ENCODE measurements around the gene TIMELESS. TPM values are rescaled to one million over a fixed set of nuclear protein-coding genes. Genes with fewer than 3 reads are reported as not detected.

Gene TIMELESS
- total and polyA plus RNA-seq, 2 experiments from 2014 or later = 28.7 to 54.8 TPM

DNA sequence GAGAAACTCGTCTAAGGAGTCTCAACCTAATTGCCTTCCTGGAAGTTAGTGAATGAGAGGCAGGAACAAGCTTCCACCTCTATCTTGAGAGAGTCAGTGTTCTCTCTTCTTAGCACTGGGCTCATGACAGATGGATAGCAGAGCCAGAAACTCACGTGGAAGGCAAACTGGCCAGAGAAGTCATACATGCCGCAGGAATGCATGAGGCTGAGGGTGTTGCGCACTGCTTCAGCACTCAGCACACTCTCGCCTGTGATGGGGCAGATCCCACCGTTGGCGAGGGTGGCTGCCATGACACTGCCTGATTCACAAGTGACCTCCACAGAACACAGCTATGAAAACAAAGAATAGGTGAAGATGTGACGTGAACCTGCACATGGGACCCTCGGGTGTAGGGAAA is 25.2 kb upstream of the TIMELESS start:
- peaks cover 29% of the 10 kb centered on the region for H3K36me3 Mint-ChIP-seq (ENCODE audit: low read depth)

More for the DNA sequence above, 25.2 kb upstream of the TIMELESS start:
- Histone ChIP-seq H3F3A (replicated peaks; ENCODE audit: low read depth) (peaks cover 9% of the 10 kb centered on the region; the same call in 1 of the 2 replicates), H3K27ac (ENCODE audit: low read depth) (no peak overlapping the region), H3K4me2 (no peak overlapping the region), H3K4me1 (ENCODE audit: insufficient read depth) (no peaks in the 10 kb centered on the region; the same call in 1 of the 2 replicates), H3K27me3 (ENCODE audit: insufficient read depth) (no peaks in the 10 kb centered on the region), H4K20me1 (replicated peaks; ENCODE audit: insufficient read depth) (peaks cover 5% of the 10 kb centered on the region; the same call in 1 of the 2 replicates), H3K79me2 (replicated peaks; ENCODE audit: insufficient read depth) (peaks cover 7% of the 10 kb centered on the region), H3K36me3 (ENCODE audit: insufficient read depth) (peaks cover 10% of the 10 kb centered on the region), H2AFZ (no peak overlapping the region), H3K9me2 (ENCODE audit: insufficient read depth) (no peaks in the 10 kb centered on the region), H3K4me3 (no peak overlapping the region)
- TF ChIP-seq NANOG (IDR thresholded peaks at IDR 0.05; ENCODE audit: borderline replicate concordance) = no peak
- no peak for TF ChIP-seq ZNF114 (CRISPR knock-in tag; IDR thresholded peaks at IDR 0.05)
- TF ChIP-seq, protein P1, sequence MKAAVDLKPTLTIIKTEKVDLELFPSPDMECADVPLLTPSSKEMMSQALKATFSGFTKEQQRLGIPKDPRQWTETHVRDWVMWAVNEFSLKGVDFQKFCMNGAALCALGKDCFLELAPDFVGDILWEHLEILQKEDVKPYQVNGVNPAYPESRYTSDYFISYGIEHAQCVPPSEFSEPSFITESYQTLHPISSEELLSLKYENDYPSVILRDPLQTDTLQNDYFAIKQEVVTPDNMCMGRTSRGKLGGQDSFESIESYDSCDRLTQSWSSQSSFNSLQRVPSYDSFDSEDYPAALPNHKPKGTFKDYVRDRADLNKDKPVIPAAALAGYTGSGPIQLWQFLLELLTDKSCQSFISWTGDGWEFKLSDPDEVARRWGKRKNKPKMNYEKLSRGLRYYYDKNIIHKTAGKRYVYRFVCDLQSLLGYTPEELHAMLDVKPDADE (IDR thresholded peaks at IDR 0.05) = no peak
- no peak for TF ChIP-seq CREB1 (CRISPR knock-in tag; IDR thresholded peaks at IDR 0.05; ENCODE audit: low read depth)
- TF ChIP-seq ZNF331 (CRISPR knock-in tag; IDR thresholded peaks at IDR 0.05; ENCODE audit: low read depth) = no peak
- no peak for TF ChIP-seq POLR2AphosphoS5 (IDR thresholded peaks at IDR 0.05; ENCODE audit: low read depth)
- no peak for TF ChIP-seq EZH2 (IDR thresholded peaks at IDR 0.05; ENCODE audit: low read depth, unreplicated experiment)
- TF ChIP-seq, protein P2, sequence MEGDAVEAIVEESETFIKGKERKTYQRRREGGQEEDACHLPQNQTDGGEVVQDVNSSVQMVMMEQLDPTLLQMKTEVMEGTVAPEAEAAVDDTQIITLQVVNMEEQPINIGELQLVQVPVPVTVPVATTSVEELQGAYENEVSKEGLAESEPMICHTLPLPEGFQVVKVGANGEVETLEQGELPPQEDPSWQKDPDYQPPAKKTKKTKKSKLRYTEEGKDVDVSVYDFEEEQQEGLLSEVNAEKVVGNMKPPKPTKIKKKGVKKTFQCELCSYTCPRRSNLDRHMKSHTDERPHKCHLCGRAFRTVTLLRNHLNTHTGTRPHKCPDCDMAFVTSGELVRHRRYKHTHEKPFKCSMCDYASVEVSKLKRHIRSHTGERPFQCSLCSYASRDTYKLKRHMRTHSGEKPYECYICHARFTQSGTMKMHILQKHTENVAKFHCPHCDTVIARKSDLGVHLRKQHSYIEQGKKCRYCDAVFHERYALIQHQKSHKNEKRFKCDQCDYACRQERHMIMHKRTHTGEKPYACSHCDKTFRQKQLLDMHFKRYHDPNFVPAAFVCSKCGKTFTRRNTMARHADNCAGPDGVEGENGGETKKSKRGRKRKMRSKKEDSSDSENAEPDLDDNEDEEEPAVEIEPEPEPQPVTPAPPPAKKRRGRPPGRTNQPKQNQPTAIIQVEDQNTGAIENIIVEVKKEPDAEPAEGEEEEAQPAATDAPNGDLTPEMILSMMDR (conservative IDR thresholded peaks at IDR 0.05; ENCODE audit: low read depth in 2 of 2) = no peak
- no peak for TF ChIP-seq STAT1 (IDR thresholded peaks at IDR 0.05; ENCODE audit: unreplicated experiment)
- no peak for TF ChIP-seq EZH2phosphoT487 (IDR thresholded peaks at IDR 0.05; ENCODE audit: unreplicated experiment)
- TF ChIP-seq, protein P3, sequence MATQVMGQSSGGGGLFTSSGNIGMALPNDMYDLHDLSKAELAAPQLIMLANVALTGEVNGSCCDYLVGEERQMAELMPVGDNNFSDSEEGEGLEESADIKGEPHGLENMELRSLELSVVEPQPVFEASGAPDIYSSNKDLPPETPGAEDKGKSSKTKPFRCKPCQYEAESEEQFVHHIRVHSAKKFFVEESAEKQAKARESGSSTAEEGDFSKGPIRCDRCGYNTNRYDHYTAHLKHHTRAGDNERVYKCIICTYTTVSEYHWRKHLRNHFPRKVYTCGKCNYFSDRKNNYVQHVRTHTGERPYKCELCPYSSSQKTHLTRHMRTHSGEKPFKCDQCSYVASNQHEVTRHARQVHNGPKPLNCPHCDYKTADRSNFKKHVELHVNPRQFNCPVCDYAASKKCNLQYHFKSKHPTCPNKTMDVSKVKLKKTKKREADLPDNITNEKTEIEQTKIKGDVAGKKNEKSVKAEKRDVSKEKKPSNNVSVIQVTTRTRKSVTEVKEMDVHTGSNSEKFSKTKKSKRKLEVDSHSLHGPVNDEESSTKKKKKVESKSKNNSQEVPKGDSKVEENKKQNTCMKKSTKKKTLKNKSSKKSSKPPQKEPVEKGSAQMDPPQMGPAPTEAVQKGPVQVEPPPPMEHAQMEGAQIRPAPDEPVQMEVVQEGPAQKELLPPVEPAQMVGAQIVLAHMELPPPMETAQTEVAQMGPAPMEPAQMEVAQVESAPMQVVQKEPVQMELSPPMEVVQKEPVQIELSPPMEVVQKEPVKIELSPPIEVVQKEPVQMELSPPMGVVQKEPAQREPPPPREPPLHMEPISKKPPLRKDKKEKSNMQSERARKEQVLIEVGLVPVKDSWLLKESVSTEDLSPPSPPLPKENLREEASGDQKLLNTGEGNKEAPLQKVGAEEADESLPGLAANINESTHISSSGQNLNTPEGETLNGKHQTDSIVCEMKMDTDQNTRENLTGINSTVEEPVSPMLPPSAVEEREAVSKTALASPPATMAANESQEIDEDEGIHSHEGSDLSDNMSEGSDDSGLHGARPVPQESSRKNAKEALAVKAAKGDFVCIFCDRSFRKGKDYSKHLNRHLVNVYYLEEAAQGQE (IDR thresholded peaks at IDR 0.05; ENCODE audit: unreplicated experiment) = no peak
- TF ChIP-seq JUNB (IDR thresholded peaks at IDR 0.05; ENCODE audit: unreplicated experiment) = no peak
- TF ChIP-seq, protein P4, sequence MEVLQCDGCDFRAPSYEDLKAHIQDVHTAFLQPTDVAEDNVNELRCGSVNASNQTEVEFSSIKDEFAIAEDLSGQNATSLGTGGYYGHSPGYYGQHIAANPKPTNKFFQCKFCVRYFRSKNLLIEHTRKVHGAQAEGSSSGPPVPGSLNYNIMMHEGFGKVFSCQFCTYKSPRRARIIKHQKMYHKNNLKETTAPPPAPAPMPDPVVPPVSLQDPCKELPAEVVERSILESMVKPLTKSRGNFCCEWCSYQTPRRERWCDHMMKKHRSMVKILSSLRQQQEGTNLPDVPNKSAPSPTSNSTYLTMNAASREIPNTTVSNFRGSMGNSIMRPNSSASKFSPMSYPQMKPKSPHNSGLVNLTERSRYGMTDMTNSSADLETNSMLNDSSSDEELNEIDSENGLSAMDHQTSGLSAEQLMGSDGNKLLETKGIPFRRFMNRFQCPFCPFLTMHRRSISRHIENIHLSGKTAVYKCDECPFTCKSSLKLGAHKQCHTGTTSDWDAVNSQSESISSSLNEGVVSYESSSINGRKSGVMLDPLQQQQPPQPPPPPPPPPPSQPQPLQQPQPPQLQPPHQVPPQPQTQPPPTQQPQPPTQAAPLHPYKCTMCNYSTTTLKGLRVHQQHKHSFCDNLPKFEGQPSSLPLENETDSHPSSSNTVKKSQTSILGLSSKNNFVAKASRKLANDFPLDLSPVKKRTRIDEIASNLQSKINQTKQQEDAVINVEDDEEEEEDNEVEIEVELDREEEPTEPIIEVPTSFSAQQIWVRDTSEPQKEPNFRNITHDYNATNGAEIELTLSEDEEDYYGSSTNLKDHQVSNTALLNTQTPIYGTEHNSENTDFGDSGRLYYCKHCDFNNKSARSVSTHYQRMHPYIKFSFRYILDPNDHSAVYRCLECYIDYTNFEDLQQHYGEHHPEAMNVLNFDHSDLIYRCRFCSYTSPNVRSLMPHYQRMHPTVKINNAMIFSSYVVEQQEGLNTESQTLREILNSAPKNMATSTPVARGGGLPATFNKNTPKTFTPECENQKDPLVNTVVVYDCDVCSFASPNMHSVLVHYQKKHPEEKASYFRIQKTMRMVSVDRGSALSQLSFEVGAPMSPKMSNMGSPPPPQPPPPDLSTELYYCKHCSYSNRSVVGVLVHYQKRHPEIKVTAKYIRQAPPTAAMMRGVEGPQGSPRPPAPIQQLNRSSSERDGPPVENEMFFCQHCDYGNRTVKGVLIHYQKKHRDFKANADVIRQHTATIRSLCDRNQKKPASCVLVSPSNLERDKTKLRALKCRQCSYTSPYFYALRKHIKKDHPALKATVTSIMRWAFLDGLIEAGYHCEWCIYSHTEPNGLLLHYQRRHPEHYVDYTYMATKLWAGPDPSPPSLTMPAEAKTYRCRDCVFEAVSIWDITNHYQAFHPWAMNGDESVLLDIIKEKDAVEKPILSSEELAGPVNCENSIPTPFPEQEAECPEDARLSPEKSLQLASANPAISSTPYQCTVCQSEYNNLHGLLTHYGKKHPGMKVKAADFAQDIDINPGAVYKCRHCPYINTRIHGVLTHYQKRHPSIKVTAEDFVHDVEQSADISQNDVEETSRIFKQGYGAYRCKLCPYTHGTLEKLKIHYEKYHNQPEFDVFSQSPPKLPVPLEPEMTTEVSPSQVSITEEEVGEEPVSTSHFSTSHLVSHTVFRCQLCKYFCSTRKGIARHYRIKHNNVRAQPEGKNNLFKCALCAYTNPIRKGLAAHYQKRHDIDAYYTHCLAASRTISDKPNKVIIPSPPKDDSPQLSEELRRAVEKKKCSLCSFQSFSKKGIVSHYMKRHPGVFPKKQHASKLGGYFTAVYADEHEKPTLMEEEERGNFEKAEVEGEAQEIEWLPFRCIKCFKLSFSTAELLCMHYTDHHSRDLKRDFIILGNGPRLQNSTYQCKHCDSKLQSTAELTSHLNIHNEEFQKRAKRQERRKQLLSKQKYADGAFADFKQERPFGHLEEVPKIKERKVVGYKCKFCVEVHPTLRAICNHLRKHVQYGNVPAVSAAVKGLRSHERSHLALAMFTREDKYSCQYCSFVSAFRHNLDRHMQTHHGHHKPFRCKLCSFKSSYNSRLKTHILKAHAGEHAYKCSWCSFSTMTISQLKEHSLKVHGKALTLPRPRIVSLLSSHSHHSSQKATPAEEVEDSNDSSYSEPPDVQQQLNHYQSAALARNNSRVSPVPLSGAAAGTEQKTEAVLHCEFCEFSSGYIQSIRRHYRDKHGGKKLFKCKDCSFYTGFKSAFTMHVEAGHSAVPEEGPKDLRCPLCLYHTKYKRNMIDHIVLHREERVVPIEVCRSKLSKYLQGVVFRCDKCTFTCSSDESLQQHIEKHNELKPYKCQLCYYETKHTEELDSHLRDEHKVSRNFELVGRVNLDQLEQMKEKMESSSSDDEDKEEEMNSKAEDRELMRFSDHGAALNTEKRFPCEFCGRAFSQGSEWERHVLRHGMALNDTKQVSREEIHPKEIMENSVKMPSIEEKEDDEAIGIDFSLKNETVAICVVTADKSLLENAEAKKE (CRISPR knock-in tag; IDR thresholded peaks at IDR 0.05) = no peak
- Mint-ChIP-seq H3K4me3 (no peak overlapping the region), H3K27me3 (ENCODE audit: insufficient read depth, low read depth, poor library complexity) (peaks cover 4% of the 10 kb centered on the region), H3K9me3 (no peaks in the 10 kb centered on the region), H3K27ac (no peak overlapping the region), H3K4me1 (peaks cover 6% of the 10 kb centered on the region; the same call in 2 of the 3 replicates)
- no peak for DNase-seq (ENCODE audit: low spot score)
- no peak for ATAC-seq

All from GM23338 (cell line).